Ovary (tissue), 9 donors: ENCODE measurements around the gene DFFA. TPM values are rescaled to one million over a fixed set of nuclear protein-coding genes. Genes with fewer than 3 reads are reported as not detected.

Source experiments
- DNase-seq, 5 donors: peaks; one replicate each; pipeline ENCODE4 v3.0.0-alpha.2; 2019 to 2020
- H3K27ac ChIP-seq, 2 donors: fragments of 200-600 bp; one replicate each; pipeline versions ENCODE4 v1.5.1 to v1.8.0; 2019 to 2022
- H3K27me3 ChIP-seq: fragments of 200-600 bp; one replicate; pipeline ENCODE4 v1.8.0; 2022
- H3K36me3 ChIP-seq: fragments of 200-600 bp; sonication (generic); one replicate; pipeline ENCODE4 v1.5.1; 2019
- H3K4me1 ChIP-seq: one replicate; pipeline ENCODE4 v1.8.1; 2013; ENCODE audit warnings: mild to moderate bottlenecking, moderate library complexity; ENCODE audit not compliant: insufficient read depth
- H3K4me3 ChIP-seq: fragments of 200-600 bp; sonication (generic); one replicate; pipeline ENCODE4 v1.5.1; 2017
- H3K9me3 ChIP-seq, 2 donors: fragments of 200-600 bp in 1 of 2; sonication (generic) in 1 of 2; one replicate each; pipeline versions ENCODE4 v1.5.1 to v1.8.1; 2013 to 2019; ENCODE audit warnings: mild to moderate bottlenecking in 1 of 2, moderate library complexity in 1 of 2
- EP300 ChIP-seq: sonication (generic); formaldehyde crosslinking; IDR thresholded peaks from one replicate; pipeline ENCODE4 v1.6.1; 2017; ENCODE audit warnings: antibody characterized with exemption
- POLR2A ChIP-seq: fragments of 450-650 bp; IDR thresholded peaks from one replicate; pipeline ENCODE4 v1.6.1; 2017; ENCODE audit warnings: antibody characterized with exemption, mild to moderate bottlenecking, moderate library complexity
- WGBS, 3 donors: extraction: QIAGEN DNeasy Blood & Tissue Kit in 1 of 3; methylation state at CpG; one replicate each; pipeline versions ENCODE4 v1.1.5 to v1.1.7; 2013 to 2017; 5-methylcytosine and 5-hydroxymethylcytosine counted together
- intact Hi-C, 4 donors: fragments of 100-400 bp; cut with DNase I; formaldehyde crosslinking; loops; one replicate each; pipeline versions ENCODE4 v1.11.0 to v1.15.1; 2022 to 2023
- polyA plus RNA-seq, 2 donors: library from polyadenylated mRNA; stranded (reverse); fragments of 200-250 nt in 1 of 2; fragments of 350-450 nt in 1 of 2; fragmentation: Illumina TruSeq in 1 of 2; extraction: RNeasy Lipid Tissue Mini Kit (QIAGEN cat#74804) in 1 of 2; gene quantifications; one replicate each; pipeline ENCODE4 v1.2.3, GENCODE V29; 2013 to 2014
- total RNA-seq, 7 donors: library from RNA; depleted of rRNA in 2 of 7; stranded (reverse); fragments of >200 nt in 2 of 7; fragmentation: NEBNext Ultra II Directional in 3 of 7; extraction: Animal tissue kit (Norgen Biotek cat#: 25700) in 3 of 7; gene quantifications; one replicate each; pipeline versions ENCODE4 v1.1.0 to v1.2.4, GENCODE V29; 2016 to 2023
- TF ChIP-seq, protein P1 (sequence below), 3 donors: fragments of 450-650 bp in 2 of 3; fragments of 200-600 bp in 1 of 3; IDR thresholded peaks; one replicate each; pipeline versions ENCODE4 v1.5.1 to v1.8.0; 2016 to 2022; ENCODE audit warnings: antibody characterized with exemption in 3 of 3, mild to moderate bottlenecking in 1 of 3
- donor health status: DM: no; HTN: no; CAD: no; lungs with moderate emphysema.
- donor health status: DM: no; HTN: no; CAD: no.
- donor health status: Bipolar disorder and iron deficiency.
- donor health status: DM: yes; HTN: yes; CAD: no.
- donor health status: DM: no; HTN: no; CAD: no.
- donor health status: DM: yes; HTN: yes; CAD: no.

DFFA gene
- total and polyA plus RNA-seq, 9 donors = 14.8 to 37.4 (median 33.0) TPM

DNA sequence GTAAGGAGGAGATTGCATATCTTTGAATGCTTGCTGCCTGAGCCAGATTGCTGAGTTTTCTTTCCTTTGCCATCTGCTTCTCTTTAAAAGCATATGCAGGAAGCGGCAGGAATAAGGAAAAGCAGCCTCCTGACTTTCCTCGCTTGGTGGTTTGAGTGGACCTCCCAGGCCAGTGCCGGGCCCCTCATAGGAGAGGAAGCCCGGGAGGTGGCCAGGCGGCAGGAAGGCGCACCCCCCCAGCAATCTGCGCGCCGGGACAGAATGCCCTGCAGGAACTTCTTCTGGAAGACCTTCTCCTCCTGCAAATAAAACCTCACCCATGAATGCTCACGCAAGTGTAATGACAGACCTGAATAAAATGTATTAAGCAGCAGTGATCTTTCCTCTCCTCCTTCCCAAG, 21.0 kb downstream of the DFFA start:
- Histone ChIP-seq H3K9me3 (no peaks in the 10 kb centered on the region), H3K36me3 (no peaks in the 10 kb centered on the region), H3K4me1 (no peaks in the 10 kb centered on the region), H3K27ac (no peak overlapping the region), H3K4me3 (no peak overlapping the region), H3K27me3 (no peaks in the 10 kb centered on the region)
- 1 to 3% (median 2%) methylated on average over 10 of the region's 10 CpGs for WGBS, 3 donors
- TF ChIP-seq EP300 (no peak), POLR2A (no peak)
- TF ChIP-seq, protein P1, sequence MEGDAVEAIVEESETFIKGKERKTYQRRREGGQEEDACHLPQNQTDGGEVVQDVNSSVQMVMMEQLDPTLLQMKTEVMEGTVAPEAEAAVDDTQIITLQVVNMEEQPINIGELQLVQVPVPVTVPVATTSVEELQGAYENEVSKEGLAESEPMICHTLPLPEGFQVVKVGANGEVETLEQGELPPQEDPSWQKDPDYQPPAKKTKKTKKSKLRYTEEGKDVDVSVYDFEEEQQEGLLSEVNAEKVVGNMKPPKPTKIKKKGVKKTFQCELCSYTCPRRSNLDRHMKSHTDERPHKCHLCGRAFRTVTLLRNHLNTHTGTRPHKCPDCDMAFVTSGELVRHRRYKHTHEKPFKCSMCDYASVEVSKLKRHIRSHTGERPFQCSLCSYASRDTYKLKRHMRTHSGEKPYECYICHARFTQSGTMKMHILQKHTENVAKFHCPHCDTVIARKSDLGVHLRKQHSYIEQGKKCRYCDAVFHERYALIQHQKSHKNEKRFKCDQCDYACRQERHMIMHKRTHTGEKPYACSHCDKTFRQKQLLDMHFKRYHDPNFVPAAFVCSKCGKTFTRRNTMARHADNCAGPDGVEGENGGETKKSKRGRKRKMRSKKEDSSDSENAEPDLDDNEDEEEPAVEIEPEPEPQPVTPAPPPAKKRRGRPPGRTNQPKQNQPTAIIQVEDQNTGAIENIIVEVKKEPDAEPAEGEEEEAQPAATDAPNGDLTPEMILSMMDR (IDR thresholded peaks at IDR 0.05) = no peak
- DNase-seq = no peak
- intact Hi-C loops = no loop called here

DNA sequence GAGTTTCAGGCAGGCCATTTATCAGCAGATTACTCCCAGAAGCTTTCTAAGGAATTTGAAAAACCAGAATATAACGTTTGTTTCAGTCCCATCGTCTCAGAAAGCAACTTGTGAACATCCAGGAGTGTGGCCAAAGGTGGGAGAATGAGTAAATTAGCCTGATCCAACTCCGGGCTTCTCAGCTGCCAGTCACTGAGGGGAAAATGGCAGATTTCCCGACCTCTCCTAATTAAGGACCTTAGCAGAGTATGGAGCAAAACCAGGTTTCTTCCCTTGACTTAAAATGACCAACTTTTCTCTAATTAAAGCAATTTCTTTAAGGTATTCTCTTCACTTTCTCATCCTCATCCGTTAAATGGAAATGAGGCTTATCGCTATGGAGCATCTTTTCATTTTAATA, 21.5 kb downstream of the DFFA start:
- 9 to 11% (median 10%) methylated on average over 6 of the region's 6 CpGs for WGBS, 3 donors
- no peaks in the 10 kb centered on the region for H3K27me3 ChIP-seq
- H3K4me3 ChIP-seq = no peak overlapping the region
- no peaks in the 10 kb centered on the region for H3K36me3 ChIP-seq
- intact Hi-C loops = no loop called here
- H3K9me3 ChIP-seq = no peaks in the 10 kb centered on the region
- DNase-seq = no peak
- no peaks in the 10 kb centered on the region for H3K4me1 ChIP-seq
- TF ChIP-seq POLR2A (no peak), EP300 (no peak)
- TF ChIP-seq, protein P1 (IDR thresholded peaks at IDR 0.05) = no peak
- no peak overlapping the region for H3K27ac ChIP-seq

DNA sequence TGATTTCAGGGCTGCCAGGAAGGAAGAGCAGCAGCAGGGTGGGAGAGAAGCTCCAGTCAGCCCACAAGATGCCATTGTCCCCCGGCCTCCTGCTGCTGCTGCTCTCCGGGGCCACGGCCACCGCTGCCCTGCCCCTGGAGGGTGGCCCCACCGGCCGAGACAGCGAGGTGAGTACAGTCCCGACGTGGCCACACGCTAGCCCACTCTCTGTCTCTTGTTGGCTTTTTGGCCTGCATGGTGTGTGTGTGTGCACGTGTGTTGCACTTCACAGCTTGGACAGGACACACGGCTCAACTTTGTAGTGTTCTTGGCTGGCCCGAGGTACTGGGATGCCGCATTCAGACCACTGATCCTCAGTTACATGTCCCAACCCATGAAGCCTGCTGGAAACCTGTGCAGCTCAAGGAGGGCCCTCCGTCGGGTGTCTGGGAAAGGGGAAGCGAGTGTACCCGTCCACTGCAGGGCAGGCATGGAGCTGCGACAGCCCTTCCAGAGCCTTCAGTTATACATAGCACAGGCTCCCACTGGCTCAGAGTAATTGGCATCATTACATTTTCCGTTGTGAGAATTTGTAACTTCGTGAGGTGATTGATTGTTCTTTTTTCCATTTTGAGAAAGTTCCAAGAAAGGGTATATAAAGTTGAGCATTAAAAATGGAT, 22.0 kb downstream of the DFFA start:
- Histone ChIP-seq H3K4me1 (no peaks in the 10 kb centered on the region), H3K27ac (no peak overlapping the region), H3K36me3 (no peaks in the 10 kb centered on the region), H3K4me3 (no peak overlapping the region), H3K27me3 (no peaks in the 10 kb centered on the region), H3K9me3 (no peaks in the 10 kb centered on the region)
- DNase-seq = no peak
- TF ChIP-seq EP300 (no peak), POLR2A (no peak)
- TF ChIP-seq, protein P1 (IDR thresholded peaks at IDR 0.05) = no peak
- 61 to 79% (median 71%) methylated on average over 21 of the region's 21 CpGs for WGBS, 3 donors
- intact Hi-C loops = no loop called here

DNA sequence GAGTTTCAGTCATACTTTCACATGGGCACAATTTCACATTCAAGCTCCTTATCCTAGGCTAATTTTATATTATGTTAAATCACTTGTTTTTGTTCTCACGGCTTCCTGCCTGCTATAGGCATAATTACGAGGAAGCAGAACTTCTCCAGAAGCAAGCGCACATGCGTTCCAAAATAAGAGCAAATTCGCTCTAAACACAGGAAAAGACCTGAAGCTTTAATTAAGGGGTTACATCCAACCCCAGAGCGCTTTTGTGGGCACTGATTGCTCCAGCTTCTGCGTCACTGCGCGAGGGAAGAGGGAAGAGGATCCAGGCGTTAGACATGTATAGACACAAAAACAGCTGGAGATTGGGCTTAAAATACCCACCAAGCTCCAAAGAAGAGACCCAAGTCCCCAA, 22.6 kb downstream of the DFFA start, which contains the start of gene CORT:
Gene CORT (plus strand): TSS at position 281 of the 400 bp plus-strand sequence. CDS start 193 bp downstream, outside the sequence.
- TF ChIP-seq, protein P1 (IDR thresholded peaks at IDR 0.05) = no peak
- TF ChIP-seq EP300 (no peak), POLR2A (no peak)
- Histone ChIP-seq H3K36me3 (no peaks in the 10 kb centered on the region), H3K4me1 (no peaks in the 10 kb centered on the region), H3K27ac (no peak within 1 kb of the TSS), H3K4me3 (no peak within 1 kb of the TSS), H3K9me3 (no peaks in the 10 kb centered on the region), H3K27me3 (no peaks in the 10 kb centered on the region)
- WGBS, 3 donors = 92 to 94% (median 94%) methylated on average over 10 of the region's 10 CpGs
- no peak for DNase-seq
- intact Hi-C loops = no loop called here
